Activated CD8-positive, alpha-beta memory T cell treated with anti-CD3 and anti-CD28 coated beads for 4 hours (primary cell): ENCODE results near the gene SLC25A34.
A peak's percentile ranks its signal among the peaks of the same experiment; 100 is the strongest.

Experiments
- DNase-seq, 2 donors: peaks; one replicate each; pipeline ENCODE4 v3.0.0-alpha.2; 2020; ENCODE audit warnings: low read depth in 2 of 2

Gene SLC25A34

GRCh38 chr1:15733218-15733725 lies 2.8 kb upstream of the SLC25A34 start:
- no peak for DNase-seq

- DNase-seq, result no peak
These were observed 2.3 kb upstream of the SLC25A34 start for GRCh38 chr1:15733726-15734226.

DNA sequence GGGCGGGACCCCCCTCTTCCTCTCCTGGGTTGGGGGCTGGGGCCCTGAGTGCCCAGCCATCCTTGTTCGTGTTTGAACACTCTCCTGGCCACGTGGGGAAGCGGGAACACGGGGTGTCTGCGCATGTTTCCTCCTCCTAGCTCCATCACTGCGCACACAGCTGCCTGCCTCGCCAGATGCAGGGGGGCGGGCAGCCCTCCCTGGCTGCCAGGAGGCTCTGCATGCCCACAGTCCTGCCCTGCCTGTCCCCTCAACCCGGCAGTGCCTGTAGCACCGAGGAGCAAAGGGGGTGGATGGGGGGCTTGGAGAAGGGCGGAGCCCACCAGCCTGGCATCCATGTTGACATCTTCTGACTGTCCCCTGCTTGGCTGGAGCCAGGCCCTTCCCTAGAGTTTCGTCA lies 1.8 kb upstream of the SLC25A34 start:
- no peak for DNase-seq

GRCh38 chr1:15734901-15735300 lies 1.2 kb upstream of the SLC25A34 start:
- DNase-seq, result no peak

GRCh38 chr1:15735304-15736037 lies 587 bp upstream of the SLC25A34 start:
- no peak for DNase-seq

DNA sequence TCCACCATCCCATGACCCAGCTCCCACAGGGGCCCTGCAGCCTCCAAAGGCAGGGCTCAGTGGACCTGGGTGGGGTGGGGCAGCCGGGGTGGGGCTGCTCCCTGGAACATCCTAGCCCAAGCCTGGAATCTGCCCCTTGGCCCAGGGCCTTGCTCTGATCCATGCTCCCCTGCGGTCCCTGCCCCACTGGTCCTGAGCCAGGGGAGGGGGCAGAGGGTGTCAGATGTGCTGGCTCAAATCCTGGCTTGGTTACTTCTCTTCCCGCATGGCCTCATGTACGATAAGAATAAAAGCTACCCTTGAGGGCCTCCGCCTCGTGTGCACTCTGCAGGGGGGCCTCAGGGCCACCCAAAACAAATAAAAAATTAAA lies 819 bp downstream of the SLC25A34 start:
- no peak for DNase-seq

GRCh38 chr1:15737324-15738319 lies 1.6 kb downstream of the SLC25A34 start:
- no peak for DNase-seq

GRCh38 chr1:15738416-15739113 lies 2.5 kb downstream of the SLC25A34 start:
- no peak for DNase-seq

- DNase-seq, result no peak
These were observed 3.2 kb downstream of the SLC25A34 start for GRCh38 chr1:15739259-15739658.

DNA sequence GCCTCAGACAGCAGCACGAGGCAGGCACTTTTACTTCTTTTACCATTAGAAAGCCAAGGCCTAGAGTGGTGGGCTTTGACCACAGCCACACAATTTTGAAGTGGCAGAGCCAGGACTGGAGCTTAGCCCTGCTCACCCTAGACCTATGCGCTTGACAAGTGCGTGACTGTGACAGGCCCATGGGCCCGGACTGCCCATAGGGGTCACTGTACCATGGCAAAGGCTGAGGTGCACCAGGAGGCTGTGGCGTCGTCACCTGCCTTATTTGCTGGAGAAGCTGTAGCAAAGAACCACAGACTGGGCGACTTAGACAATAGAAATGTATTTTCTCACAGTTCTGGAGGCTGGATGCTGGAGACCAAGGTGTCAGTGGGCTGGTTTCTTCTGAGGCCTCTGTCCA lies 3.7 kb downstream of the SLC25A34 start:
- no peak for DNase-seq

DNA sequence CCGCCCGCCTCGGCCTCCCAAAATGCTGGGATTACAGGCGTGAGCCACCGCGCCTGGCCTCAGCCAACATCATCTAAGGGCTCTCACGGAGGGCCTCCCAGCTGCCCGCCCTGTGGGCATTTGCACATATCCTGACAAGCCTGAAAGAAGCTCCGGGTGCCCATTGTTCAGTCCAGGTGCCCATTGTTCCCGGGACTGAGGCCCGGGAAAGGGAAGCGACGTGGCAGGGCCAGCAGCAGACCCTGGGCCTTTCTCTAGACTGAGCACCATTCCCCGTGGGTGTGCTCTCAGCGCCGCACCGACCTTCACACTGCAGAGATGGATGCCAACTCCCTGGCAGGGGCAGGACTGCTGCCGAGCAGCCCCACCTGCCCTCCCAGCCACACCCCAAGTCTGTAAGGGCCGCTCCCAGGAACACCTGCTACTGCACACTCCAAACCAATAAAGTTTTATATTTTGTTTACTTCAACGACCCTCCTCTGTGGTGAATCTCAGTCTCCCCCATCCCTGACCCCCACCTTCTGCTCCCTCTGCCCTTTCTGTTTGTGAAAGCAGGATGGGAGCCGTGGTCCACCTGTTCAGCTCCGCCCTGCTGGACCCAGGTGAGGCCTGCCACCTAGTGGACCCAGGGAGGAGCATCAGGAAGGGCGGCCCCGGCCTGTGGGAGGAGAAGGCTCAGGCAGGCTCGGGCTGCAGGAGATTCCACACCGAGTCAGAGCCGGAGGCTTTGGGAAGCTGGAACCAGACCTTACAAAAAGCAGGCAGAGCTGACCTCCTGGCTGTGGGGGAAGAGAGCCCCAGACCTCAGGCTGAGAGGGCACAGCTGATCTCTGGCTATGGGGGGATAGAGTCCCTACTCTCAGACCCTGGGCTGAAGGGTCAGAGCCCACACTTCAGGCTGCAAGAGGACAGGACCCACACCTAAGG lies 5.1 kb downstream of the SLC25A34 start:
- DNase-seq, result peak; percentile 15 to 35

GRCh38 chr1:15742339-15742801 lies 6.3 kb downstream of the SLC25A34 start, which contains the start of gene TMEM82:
TSS of gene TMEM82 (plus strand) at chr1:15742499. CDS start at chr1:15742560, 61 bp downstream.
- DNase-seq, result no peak

- DNase-seq, result no peak
These were observed 8.1 kb downstream of the SLC25A34 start for GRCh38 chr1:15744122-15744679.

DNA sequence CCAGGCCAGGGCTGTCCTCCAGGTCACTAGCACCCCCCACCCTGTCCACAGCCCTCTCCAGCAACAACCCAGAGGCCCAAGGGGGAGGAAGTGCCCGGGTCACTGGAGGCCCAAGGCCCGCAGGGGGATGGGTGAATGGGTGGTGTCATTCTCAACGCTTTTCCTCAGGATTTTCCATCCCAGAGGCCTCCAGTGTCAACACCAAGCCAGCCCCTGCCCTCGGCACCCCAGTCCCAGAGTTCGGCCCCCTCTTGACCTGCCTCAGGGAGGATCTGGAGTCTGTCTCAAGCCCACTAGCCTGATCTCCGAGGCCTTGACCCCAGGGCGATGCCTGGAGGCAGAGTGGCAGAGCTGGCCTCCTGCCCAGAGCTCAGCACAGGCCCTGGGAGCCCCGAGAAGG lies 11.3 kb downstream of the SLC25A34 start:
- no peak for DNase-seq

DNA sequence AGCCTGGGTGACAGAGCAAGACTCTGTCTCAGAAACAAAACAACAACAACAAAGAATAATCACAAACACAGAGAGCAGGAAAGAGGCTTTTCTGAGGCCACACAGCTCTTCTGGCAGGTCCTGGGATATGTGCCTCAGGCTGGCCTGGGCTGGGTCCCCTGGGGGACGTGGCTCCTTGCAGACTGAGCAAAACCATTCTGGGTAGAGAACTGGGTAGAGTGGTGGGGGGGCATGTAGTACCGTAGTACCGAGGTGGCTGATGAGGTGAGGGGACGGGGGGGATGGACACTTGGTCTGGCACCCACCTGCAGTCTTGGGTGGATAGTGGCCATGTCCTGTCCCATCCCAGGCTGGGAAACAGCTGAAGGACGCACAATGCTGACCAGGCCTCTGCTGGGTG lies 12.2 kb downstream of the SLC25A34 start:
- no peak for DNase-seq

DNA sequence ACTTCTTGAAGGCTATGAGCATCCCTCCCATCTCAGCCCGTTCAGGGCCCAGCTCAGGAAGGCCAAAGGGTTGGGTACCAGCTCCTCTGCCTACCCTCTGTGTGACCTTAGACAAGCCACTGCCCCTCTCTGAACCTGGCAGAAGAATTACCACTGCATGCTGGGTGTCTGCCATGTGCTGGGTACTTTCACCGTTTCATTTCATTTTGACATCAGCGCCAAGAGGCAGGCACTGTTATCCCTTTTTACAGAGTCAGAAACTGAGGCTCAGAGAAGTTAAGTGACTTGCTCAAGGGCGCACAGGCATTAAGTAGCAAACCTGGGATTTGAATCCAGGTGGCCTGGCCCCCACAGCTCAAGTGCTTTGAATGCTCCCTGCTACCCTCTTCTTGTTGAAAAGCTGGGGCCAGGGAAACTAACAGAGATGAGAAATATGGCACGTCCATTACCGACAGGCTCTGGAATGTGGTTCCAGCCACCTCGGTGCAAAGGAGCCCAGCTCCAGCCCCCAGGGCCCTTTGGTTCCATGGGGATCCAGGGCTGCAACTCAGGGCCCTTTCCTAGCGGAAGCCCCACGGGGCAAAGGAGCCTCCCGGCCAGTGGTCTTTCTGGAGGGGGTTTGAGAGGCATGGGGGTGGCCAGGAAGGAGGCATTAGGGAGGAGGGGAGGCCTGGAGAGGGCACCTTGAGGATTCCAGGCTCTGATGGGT lies 12.8 kb downstream of the SLC25A34 start:
- no peak for DNase-seq

GRCh38 chr1:15749399-15750291 lies 13.6 kb downstream of the SLC25A34 start:
- no peak for DNase-seq

- DNase-seq, result no peak
These were observed 14.9 kb downstream of the SLC25A34 start for GRCh38 chr1:15750924-15751323.
